Panc1 (cell line): ENCODE results near the gene MGAT5. TPM values are rescaled to one million over a fixed set of nuclear protein-coding genes. Genes with fewer than 3 reads are reported as not detected.

ENCODE experiments used
- ATAC-seq: fragments of 200-7000 bp; cut with Tn5 transposase; 2 replicates; pipeline ENCODE4 v1.9.1; 2020; ENCODE audit warnings: mild to moderate bottlenecking, moderate library complexity
- BruUV-seq: library from RNA; stranded (reverse); fragments of 400-500 nt; replicated peaks from 2 replicates; lab custom pipeline; 2021; lab: Mats Ljungman, UMichigan
- CTCF ChIA-PET: fragments of 300-600 bp; sonication (Branson Sonifier 250); formaldehyde crosslinking; loops from one replicate; lab custom pipeline; 2022; ENCODE audit warnings: antibody characterized with exemption; lab: Charles Lee
- POLR2A ChIA-PET: fragments of 300-600 bp; sonication (Branson Sonifier 250); formaldehyde crosslinking; loops from one replicate; lab custom pipeline; 2022; ENCODE audit warnings: antibody characterized with exemption; lab: Charles Lee
- DNase-seq: peaks from one replicate; pipeline ENCODE4 v3.0.0-alpha.2; 2010; ENCODE audit warnings: low read depth, low spot score
- H3K27ac ChIP-seq: 2 replicates; pipeline ENCODE4 v1.5.1; 2011; ENCODE audit warnings: mild to moderate bottlenecking, low read length, inconsistent platforms
- H3K27me3 ChIP-seq: fragments of 200-500 bp; sonication (Bioruptor generic); 2 replicates; pipeline ENCODE4 v1.6.0; 2014; ENCODE audit warnings: low read length, inconsistent platforms; ENCODE audit not compliant: control insufficient read depth, insufficient read depth
- H3K36me3 ChIP-seq: fragments of 200-500 bp; sonication (Bioruptor generic); 2 replicates; pipeline ENCODE4 v1.5.1; 2014; ENCODE audit warnings: inconsistent platforms, mild to moderate bottlenecking, low read length, moderate library complexity; ENCODE audit not compliant: control insufficient read depth, insufficient read depth
- H3K4me1 ChIP-seq: 2 replicates; pipeline ENCODE4 v1.5.1; 2011; ENCODE audit warnings: inconsistent platforms, mild to moderate bottlenecking, low read length, moderate library complexity; ENCODE audit not compliant: control insufficient read depth, insufficient read depth
- H3K4me3 ChIP-seq, 2 experiments: 2 replicates each; pipeline ENCODE4 v1.5.1; 2011 to 2012; ENCODE audit warnings: low read depth in 2 of 2, low read length in 2 of 2, mild to moderate bottlenecking in 2 of 2, inconsistent platforms in 1 of 2, moderate library complexity in 1 of 2
- H3K9me3 ChIP-seq: fragments of 200-500 bp; sonication (Bioruptor generic); 2 replicates; pipeline ENCODE4 v1.5.1; 2014; ENCODE audit warnings: low read depth, mild to moderate bottlenecking, inconsistent platforms, low read length, moderate library complexity; ENCODE audit not compliant: control insufficient read depth, insufficient read depth
- CTCF ChIP-seq: fragments of 450-650 bp; IDR thresholded peaks from 2 replicates; pipeline ENCODE4 v1.5.1; 2017; ENCODE audit warnings: mild to moderate bottlenecking
- POLR2AphosphoS5 ChIP-seq: IDR thresholded peaks from 2 replicates; pipeline ENCODE4 v1.6.1; 2012; ENCODE audit warnings: mild to moderate bottlenecking, low read depth, low read length, moderate library complexity
- REST ChIP-seq, 2 experiments: IDR thresholded peaks; 2 replicates each; pipeline ENCODE4 v1.6.1; 2011 to 2012; ENCODE audit warnings: low read depth in 2 of 2, control low read depth in 1 of 2, low read length in 1 of 2, mild to moderate bottlenecking in 1 of 2, moderate library complexity in 1 of 2; ENCODE audit not compliant: insufficient read depth in 1 of 2
- SIN3A ChIP-seq: IDR thresholded peaks from 2 replicates; pipeline ENCODE4 v1.6.1; 2012; ENCODE audit warnings: low read depth, mild to moderate bottlenecking, low read length, moderate library complexity, borderline replicate concordance; ENCODE audit not compliant: insufficient read depth
- TCF7L2 ChIP-seq: IDR thresholded peaks from 2 replicates; pipeline ENCODE4 v1.6.1; 2011; ENCODE audit warnings: mild to moderate bottlenecking, low read depth, low read length, inconsistent platforms
- in situ Hi-C: cut with HindIII; loops from 2 replicates; pipeline ENCODE4 v1.10.0; 2016; ENCODE audit warnings: low sequenced_read_pairs, low pct_unique_long_range_greater_than_20kb
- intact Hi-C: fragments of 100-400 bp; cut with micrococcal nuclease; formaldehyde crosslinking; loops from one replicate; pipeline ENCODE4 v1.10.0; 2022; ENCODE audit not compliant: unreplicated experiment
- total RNA-seq: library from RNA; stranded (reverse); gene quantifications from one replicate; pipeline ENCODE4 v1.2.1, GENCODE V29; 2021; ENCODE audit not compliant: unreplicated experiment

Gene MGAT5
- total RNA-seq, 1 experiment from 2014 or later: 22.1 TPM

DNA sequence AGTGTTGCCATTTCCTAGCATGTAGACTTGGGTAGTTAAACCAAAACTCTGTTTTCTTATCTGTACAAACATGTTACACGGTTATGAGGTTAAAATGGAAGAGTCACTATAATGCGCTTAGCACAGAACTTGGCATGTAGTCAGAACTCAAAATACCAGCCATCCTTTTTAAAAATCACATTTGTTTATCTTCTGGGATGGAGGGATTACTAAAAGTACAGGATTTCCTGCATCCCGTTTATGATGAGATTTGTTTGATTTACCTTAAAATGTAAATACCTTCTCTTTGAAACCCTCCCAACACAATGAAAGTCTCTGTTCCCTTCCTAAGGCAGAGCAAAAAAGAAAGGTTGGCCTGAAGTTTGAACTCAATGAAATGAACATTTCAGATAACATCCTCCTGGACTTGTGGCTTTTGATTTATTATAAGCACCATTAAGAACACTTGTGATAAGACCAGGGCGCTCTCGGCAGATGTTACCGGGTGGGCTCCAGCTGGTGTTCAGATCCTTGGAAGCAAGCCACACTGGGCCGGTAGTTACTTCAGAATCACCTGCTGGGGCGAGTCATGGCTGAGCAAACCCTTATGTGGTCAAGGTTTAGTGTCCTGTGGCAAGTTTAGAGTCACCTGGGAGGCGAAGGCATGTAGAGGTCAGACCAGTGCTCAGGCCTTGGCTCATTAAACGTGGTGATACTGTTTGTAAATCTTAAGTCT, 105.7 kb downstream of the MGAT5 start:
- no peaks in the 10 kb centered on the region for H3K9me3 ChIP-seq
- no peaks in the 10 kb centered on the region for H3K36me3 ChIP-seq
- no TSS peak for BruUV-seq
- DNase-seq: no peak
- H3K27me3 ChIP-seq: no peaks in the 10 kb centered on the region
- no peaks in the 10 kb centered on the region for H3K4me1 ChIP-seq
- ChIA-PET CTCF (no interaction called here), POLR2A (no interaction called here)
- no peak overlapping the region for H3K4me3 ChIP-seq
- TF ChIP-seq REST (IDR thresholded peaks at IDR 0.05; ENCODE audit: insufficient read depth in 1 of 2, low read depth in 2 of 2, low read length in 1 of 2) (no peak), POLR2AphosphoS5 (no peak), TCF7L2 (no peak), SIN3A (no peak), CTCF (no peak)
- ATAC-seq: no peak
- no peak overlapping the region for H3K27ac ChIP-seq
- in situ Hi-C loops (no loop called here), intact Hi-C loops (loop anchor here (5.0 kb wide), 1 partner anchor 92 kb away; no protein-coding TSS in a partner anchor)

DNA sequence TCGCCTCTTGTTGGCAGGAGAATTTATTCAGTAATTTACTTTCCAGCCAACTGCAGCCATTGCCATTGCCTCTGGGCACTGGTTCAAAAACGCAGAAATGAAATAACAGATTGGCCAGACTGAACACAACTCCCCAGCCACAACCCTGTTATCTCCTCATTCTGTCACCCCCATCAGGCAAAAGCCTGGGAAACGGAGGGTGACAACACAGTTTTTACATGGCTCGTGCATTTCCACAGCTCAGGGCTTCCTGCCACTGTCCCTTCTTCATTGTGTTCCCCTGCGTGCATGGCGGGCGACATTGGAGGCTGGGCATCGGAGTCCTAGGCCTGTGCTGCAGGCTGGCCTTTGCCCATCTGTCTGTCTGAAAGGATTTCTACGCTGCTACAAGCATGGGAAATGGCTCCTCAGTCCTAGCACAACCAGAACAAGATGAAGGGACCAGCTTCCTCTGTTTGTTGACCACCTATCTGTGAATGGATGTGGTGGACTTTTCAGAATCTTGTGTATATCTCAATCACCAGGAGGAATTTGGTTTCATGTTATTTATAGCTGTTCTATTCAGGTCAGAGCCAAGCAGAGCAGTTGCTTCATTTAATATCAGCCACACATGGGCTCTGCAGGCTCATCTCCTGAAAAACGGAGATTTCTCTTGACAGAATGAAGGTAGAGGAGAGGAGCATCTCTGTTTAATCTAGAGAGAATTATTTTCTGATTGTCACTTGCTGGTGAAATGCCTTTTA, 107.0 kb downstream of the MGAT5 start:
- TF ChIP-seq TCF7L2: no peak
- TF ChIP-seq SIN3A: no peak
- TF ChIP-seq REST (IDR thresholded peaks at IDR 0.05; ENCODE audit: insufficient read depth in 1 of 2, low read depth in 2 of 2, low read length in 1 of 2): no peak
- TF ChIP-seq POLR2AphosphoS5: no peak
- no peak for TF ChIP-seq CTCF
- in situ Hi-C loops (no loop called here), intact Hi-C loops (no loop called here)
- Histone ChIP-seq H3K36me3 (no peaks in the 10 kb centered on the region), H3K4me1 (no peaks in the 10 kb centered on the region), H3K4me3 (no peak overlapping the region), H3K27me3 (no peaks in the 10 kb centered on the region), H3K27ac (no peak overlapping the region), H3K9me3 (no peaks in the 10 kb centered on the region)
- ChIA-PET POLR2A (no interaction called here), CTCF (no interaction called here)
- DNase-seq (no peak), ATAC-seq (no peak)
- no TSS peak for BruUV-seq
